HG03378 (cell line): ENCODE data around the gene SHF.
"Not testable (repeated sequence)": the region's sequence is repeated elsewhere in the genome, so short reads cannot be mapped to it uniquely, and the experiment has no call there.

Experiments
- ATAC-seq: cut with Tn5 transposase; IDR thresholded peaks from one replicate; pipeline ENCODE4 v1.9.1; 2021; ENCODE audit warnings: mild to moderate bottlenecking, moderate library complexity; ENCODE audit not compliant: unreplicated experiment

Gene SHF, protein sequence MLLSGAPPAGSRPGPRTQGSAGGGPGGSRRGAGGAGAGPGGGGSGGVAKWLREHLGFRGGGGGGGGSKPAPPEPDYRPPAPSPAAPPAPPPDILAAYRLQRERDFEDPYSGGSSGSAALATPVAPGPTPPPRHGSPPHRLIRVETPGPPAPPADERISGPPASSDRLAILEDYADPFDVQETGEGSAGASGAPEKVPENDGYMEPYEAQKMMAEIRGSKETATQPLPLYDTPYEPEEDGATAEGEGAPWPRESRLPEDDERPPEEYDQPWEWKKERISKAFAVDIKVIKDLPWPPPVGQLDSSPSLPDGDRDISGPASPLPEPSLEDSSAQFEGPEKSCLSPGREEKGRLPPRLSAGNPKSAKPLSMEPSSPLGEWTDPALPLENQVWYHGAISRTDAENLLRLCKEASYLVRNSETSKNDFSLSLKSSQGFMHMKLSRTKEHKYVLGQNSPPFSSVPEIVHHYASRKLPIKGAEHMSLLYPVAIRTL

DNA sequence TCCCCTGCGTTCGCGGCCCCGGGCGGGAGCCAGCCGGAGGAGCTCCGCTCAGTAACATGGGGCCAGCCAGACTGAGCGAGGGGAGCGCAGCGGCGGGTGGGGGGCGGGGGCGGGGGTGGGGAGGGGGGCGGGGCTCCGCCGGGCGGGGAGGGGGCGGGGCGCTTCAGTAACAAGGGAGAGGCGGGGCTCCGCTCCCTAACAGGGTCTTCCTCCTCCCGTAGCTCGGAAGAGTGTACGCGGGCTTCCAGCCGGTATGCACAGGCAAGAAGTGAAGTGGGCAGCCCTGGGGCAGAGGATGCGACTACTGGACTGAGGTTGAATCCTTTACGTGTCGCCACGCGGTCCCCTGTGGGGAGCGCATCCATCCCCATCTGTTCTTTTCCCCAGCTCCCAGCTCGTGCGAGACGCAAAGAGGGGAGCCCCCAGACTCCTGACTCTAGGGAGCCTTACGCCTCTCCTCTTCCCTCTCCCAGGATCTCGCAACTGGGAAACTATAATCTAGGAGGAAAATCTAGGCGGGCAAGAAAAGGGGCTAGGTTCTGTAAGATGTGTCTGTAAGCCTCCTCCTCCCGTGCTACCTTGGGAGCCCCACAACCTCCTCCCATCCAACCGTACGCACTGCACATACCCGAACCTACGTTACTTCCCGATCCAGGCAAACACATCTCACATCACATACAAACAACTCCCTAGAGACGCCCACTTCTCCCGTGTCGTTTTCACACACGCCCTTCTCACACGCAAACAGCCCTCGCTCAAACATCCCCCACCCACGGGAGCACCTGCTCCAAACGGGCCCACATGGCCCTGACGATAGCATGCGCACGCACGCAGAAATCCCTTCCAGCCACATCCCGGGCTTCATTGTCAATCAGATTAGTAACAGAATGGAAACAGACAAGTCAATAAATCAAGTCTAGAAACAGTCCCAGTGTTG lies at the start of gene SHF:
Gene SHF (minus strand): TSS at position 73 of the 937 bp plus-strand sequence. CDS start 15 bp downstream, at position 58.
- no peak for ATAC-seq

DNA sequence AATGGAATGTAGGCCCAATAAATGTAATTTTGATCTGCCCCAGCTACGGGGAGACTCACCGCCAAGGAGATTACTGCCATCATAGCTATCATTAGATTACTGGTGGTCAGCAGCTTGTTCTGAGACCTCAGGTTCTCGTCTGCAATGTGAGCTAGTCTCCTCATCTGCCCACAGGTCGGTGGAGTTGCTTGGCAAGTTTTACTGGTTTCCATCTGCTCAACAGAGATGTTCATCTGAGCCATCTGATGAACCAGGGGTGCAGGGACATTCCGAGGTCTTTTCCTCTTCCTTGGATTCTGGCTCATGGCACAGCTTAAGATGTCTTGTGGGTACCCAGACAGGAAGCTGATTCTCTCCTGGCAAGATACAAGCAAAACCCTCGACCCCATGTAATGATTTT lies 49.0 kb upstream of the SHF start:
- ATAC-seq, result not testable (repeated sequence)

DNA sequence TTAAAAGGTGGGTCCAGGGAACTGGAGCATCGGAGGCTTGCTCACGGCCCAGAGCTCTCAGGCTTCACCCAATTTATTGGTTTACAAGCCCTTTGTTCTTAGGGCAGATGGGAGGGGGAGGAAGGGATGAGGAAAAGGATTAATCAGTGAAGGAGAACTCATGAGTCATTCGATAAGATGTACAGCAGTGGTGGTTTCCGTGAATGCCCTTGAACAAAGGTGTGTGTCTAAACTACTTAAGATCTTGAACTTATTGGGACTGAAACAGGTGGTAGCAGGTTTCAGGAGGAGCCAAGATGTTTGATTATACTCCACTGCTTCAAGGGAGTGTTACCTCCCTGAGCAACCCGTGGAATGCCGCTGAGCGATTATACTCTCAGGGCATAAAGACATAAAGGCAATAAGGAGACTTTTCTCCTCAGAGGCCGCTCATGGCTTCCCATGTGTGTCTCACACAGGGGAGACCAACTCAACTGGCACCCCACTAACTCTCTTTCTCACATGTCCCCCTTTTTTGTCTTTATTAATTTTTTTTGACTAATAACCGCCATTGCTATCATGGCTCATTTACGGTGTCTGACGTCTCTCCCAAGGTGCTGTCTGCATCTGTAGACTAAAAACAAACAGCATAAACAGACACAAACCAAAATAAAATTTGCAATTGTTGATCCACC lies 46.9 kb upstream of the SHF start:
- no peak for ATAC-seq

DNA sequence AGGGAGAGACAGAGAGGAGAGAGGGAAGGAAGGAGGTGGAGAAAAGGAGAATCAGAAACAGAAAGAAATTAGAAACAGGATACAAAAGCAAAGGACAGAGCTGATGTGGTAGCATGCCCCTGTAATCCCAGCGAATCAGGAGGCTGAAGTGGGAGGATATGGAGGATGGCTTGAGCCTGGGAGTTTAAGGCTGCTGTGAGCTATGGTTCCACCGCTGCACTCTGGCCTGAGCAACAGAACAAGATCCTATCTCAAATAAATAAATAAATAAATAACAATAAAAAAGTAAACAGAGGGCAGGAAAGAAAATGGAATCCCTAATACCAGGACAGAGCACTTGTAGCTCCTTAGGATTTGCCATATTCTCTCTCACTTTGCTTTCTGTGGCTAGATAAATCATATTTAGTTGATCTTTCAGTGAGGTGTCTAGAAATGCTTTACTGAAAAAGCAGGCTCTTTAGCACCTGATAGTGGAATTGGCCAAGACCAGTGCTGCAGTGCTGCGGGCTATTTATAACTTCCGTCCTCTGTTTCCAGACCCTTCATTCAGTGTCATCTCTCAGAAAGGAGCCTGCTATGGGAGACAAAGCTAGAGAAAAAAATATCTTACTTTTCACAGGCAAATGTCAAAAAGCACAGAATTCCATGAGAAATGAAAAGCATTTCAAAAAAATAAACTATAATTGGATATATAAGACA lies 44.2 kb upstream of the SHF start:
- no peak for ATAC-seq

DNA sequence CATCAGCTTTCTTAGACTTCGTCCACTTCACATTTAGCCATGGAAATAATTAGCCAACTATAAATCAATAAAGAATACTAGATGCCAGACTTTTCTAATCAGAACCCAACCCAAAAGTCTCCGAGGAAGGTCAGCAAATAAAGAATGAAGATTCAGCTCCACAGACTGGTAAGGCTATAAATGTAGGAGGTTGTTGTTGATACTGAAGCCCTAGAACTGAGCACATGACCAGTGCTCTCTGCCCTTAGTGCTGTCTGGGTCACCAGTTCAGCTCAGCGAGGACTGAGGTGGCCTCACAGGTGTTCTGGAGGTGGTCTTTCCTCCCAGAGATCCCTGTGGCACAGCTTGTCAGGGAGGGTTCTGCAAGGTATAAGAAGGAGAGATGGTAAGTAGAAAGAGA lies 43.4 kb upstream of the SHF start:
- no peak for ATAC-seq

DNA sequence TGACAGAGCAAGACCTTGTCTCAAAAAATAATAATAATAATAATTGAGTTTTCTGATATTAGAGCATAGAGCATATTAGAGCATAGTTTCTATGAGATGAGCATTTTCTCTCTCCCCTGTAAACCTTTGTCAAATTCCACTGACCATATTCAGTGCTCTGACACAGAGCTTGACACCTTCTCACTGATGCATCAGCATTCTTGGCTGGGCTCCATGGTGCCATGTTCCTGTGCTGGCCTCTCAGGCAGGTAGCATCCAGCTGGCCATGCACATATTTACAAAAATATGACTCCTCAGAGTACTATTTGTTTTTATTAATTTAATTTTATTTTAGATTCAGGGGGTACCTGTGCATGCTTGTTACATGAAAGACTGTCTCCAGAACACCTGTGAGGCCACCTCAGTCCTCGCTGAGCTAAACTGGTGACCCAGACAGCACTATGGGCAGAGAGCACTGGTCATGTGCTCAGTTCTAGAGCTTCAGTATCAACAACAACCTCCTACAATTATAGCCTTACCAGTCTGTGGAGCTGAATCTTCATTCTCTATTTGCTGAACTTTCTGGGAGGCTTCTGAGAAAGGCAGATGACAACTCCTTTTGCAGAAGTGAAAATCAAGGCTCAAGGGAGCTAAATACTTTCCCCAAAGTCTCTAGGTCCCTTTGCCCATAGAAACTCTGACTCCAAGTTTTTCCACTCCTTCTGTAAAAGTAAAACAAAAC lies 42.6 kb upstream of the SHF start:
- no peak for ATAC-seq

DNA sequence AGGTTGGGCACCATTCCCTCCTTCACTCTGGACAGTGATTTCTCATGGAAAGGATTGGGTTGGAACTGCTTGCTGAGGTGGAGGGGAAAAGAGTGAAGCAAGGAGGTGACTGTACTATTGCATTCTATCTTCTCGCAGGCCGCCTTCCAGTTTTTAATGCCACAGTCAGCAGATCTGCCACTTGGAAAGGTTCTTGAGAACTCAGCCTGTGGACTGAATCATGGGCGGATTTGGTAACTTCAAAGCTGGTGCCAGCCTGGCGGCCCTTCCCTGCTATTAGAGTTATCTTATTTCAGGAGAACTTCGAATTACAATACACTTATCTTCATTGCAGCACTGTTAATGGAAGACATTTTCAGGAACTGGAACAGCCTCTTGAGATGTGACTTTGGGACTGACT lies 41.2 kb upstream of the SHF start:
- no peak for ATAC-seq

DNA sequence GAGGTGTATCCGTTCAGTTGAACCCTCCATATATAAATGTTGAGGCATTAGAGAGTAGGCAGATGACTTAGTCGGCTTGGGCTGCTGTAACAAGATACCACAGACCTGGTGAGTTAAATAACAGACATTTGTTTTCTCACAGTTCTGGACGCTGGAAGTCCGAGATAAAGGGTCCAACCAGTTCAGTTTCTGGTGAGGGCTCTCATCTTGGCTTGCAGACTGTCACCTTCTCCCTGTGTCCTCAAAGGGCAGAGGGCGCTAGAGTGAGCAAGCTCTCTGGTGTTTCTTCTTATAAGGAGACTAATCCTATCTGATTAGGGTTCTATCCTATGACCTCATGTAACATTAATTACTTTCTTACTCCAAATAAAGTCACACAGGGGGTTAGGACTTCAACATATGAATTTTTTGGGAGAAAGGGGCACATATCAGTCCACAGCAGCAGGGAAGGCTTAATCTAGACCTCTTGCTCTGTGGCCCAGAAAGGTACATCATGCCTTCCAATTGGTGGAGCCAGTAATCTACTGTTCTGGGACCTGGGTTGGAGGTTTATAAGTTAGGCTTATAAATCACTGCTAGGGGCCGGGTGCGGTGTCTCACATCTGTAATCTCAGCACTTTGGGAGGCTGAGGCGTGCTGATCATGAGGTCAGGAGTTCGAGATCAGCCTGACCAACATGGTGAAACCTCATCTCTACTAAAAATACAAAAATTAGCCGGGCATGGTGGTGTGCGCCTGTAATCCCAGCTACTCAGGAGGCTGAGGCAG lies 37.9 kb upstream of the SHF start:
- no peak for ATAC-seq

DNA sequence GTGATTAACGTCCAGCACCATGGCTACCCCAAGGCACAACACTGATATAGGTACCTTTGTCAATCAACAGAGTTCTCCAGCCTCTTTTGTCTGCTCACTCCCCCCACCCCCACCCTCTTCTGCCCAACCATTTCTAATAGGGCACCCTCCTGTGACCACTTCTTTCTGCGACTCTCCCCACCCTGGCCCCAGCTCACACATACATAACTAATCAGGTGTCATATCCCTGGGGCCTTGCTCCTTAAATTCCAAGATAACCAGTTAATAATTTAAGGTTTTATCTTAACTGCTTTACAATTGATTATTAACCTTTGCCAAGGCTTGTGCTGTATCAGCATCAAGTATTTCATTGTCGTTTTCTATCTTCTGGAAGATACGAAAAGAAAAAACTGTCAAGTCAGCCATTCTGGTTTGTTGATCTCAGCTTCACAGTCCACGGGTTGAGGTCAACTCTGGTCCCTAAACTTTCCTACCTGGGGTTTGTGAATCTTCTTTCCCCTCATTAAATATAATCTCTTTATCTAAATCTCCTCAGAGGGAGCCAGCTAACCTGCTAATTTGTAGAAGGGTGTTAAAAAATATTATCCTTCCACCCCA lies 37.0 kb upstream of the SHF start:
- ATAC-seq, result no peak

DNA sequence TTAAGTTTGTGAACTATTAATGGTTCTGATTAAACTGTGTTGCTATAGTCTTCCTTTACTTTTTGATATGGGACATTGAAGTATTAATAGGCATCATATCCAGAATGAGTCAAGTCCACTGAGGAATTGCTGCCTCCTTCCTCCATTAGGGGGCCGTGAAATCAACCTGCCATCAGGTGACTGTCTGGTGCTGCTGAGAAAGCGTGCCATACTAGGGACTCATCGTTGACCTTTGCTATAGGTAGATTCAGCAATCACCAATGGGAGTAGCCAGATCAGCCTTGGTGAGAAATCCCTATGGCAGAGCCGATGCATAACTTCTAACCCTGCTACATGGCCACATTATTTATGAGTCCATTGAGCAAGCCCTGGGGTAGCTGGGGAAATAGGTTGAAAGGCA lies 34.2 kb upstream of the SHF start:
- no peak for ATAC-seq

DNA sequence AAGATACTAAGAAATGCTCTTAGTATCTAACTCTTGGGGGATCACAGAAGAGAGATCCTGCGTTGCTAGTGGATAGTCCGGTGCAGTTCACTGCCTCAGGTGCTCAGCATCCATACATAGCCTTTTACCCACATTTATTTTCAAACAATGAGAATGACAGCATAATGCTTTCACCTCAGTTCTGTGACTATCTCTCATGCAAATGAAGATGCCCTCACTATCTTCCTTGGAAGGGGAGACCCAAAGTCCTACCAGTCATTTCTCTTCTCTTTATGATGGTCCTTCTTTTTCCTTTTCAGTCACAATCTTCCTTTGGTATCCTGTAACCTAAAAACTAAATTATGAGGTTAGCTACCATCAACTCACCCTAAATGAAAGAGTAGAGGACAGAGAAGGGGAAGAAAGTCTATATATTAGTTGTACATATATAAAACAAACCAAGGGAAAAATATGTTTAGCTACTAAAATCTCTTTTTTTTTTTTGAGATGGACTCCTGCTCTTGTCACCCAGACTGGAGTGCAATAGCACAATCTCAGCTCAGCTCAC lies 33.4 kb upstream of the SHF start:
- ATAC-seq, result no peak

DNA sequence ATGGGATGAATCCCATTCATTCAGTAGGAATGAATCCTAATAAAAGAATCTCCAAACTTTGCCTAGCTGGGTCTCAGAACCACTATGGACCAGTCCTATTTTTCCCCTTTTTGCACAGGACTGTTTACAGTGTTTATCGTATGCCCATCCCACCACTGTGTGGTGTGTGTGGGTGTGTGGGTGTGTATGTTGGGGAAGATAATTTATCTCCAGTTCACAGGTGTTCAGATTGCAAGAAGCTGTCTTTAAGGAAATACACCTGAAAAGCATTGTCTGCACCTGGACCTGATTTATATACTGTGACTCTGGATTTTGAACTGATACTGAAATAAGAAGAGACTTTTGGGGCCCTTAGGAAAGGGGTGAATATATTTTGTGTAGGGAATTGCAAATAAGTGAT lies 24.7 kb upstream of the SHF start:
- no peak for ATAC-seq

DNA sequence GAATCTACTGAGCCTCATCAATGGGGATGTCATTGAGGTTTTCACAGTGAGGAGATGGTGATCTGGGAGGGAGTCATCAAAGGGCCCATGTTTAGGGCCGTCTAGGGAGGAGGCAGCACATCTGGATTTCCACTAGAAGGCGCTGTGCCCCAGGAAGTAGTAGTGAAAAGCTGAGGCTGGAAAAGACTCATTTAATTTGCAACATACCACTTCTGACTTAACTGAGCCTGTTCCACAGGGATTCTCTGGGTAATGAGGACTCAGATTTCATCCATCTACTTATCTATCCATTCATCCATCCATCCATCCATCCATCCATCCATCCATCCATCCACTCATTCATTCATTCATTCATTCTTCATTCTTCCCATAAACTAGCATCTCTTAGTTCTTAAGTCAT lies 17.4 kb upstream of the SHF start:
- ATAC-seq, result no peak

DNA sequence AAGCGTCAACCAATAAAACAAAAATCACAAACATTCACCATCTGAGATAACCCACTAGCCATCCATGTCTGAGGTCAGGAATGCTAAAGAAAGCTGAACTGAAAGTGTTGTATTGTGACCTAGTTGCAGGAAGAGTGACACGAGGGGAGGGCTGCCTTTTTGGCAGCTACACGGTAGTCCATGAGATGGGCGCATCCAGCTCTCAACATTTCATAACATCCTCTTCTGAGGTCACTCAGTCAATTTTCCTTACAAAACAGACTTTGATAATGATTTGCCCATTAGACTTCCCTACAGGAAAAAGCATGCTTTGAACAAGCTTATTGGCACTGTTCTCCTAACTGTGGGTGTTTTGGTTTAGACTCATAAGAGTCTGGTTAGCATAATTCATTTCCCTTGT lies 15.4 kb upstream of the SHF start:
- no peak for ATAC-seq

DNA sequence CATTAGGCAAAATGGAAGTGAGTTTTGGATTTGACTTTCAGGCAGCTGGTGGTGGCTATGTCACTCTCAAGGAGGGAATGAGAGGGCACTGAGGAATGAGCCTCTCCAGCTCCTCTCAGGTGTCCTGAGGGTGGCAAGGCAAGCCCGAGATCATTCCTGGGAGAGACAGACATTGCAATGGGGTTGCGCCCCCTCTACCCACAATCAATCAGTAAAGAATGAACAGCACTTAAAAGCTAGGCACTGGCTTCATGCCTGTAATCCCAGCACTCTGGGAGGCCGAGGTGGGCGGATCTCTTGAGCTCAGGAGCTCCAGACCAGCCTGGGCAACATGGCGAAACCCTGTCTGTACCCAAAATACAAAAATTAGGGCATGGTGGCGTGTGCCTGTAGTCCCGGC lies 14.1 kb upstream of the SHF start:
- ATAC-seq, result no peak

DNA sequence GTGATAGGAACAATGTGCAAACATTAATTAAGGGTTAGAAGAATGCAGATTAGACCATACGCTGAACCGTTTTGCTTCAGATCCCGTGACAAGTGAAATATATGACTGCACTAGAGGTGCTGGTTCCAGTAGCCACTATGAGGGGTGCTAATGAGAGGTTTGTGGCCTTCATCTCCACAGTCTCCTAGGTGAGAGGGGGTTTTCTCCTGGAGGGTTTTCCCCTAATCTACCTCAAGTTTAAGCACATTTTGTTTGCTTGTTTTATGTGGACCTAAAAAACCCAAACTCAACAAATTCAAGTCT lies 13.7 kb upstream of the SHF start:
- no peak for ATAC-seq

DNA sequence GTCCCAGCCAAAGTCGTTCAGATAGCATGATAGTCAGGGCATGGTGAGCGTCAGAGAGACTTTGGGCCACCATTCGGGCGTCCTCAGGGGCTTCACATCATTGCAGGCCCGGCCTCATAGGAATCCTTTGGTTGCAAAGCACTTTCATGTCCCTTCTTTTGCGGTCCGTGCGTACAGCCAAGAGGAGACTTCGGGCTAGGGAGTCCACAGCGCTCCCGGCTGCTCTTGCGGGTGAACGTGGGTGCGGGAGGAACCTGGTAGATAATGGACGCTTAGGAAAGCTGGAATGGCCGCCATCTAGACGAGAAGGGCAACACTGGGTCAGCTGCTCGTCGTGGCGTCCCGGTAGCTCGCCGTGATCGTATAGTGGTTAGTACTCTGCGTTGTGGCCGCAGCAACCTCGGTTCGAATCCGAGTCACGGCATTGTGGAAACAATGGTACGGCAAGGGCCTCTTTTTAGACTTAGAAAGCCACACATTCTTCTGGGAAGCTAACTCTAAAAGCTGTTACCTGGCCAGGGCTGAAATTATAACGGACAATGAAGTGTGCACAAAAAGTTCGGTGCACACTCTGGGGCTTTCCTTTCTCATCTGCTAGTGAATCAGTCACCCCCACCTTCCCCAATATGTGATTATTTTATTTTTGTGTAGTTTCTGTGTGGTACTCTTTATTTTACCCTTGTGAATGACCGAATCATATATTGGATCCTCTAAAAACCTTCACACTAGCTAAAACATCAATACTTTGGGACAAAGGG lies 13.2 kb upstream of the SHF start:
- peak; percentile 1 for ATAC-seq
